ENCODE data around the gene DAAM1. TPM values are rescaled to one million over a fixed set of nuclear protein-coding genes. Genes with fewer than 3 reads are reported as not detected.

The DAAM1 gene
- total and polyA plus RNA-seq, 2 donors (not counting 1 experiment from before 2014, with no cell fraction given): 11.2 to 34.3 TPM

DNA sequence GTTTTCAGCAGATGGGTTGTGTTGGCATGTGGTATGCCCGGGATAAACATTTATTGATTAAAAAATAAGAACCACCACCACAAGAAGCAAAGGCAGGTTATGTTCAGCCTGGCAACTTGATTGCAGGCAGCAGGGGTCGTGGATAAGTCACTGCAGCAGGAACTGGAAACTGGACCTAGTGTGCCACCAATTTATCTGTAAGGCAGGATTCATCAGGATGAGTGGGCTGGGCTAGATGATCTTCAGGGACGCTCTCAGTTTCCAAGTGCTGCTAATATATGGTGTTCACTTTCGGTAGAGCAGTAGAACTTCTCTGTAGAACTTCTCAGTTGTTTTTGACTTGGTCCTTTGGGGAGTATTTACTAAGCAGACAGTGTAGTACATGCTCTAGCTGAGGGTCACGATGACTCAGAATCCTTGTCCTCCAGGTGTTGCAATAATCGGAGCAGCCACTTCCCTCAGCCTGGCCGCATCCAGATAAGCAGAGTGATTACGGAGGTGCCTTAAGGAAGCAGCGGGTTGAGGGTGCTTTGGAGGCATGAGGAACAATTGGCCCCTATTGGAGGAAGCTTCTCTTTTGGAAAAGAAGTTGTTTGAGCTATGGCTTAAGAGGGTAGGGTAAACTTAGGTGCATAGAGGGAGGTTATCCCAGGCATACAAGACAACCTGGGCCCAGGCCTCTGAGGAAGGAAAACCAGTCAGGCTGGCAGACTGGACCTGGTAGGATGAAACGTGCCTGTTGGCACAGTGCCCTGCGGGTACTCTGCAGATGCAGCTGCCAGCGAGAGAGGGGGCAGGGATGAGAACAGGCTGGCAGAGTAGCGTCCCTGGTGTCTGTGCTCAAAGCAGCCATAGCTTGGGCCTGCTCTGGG lies 172.7 kb downstream of the DAAM1 start:
- intact Hi-C loops (cut with micrococcal nuclease): no loop called here
- no peak overlapping the region for H3K27ac ChIP-seq (ENCODE audit: low read length in 2 of 2)
- H3K27me3 ChIP-seq (replicated peaks in 1 of 4; ENCODE audit: control extremely low read depth in 1 of 4, control insufficient read depth in 3 of 4, insufficient read depth in 4 of 4, low read length in 3 of 4): no peaks in the 10 kb centered on the region
- Mint-ChIP-seq H3K27ac (peak overlapping the region; percentile 64), H3K4me3 (peak overlapping the region; percentile 67), H3K4me1 (peaks cover 56% of the 10 kb centered on the region), H3K27me3 (no peaks in the 10 kb centered on the region), H3K9me3 (ENCODE audit: insufficient read depth) (no peaks in the 10 kb centered on the region)
- H3K79me2 ChIP-seq (ENCODE audit: control insufficient read depth, insufficient read depth, low read length): no peaks in the 10 kb centered on the region
- peaks cover 0 to 11% of the 10 kb centered on the region in 2 experiments for H3K36me3 ChIP-seq (replicated peaks in 1 of 2; ENCODE audit: control extremely low read depth in 1 of 2, control insufficient read depth in 1 of 2, extremely low read depth in 1 of 2, insufficient read depth in 2 of 2, low read length in 1 of 2)
- no peak for TF ChIP-seq EZH2 (IDR thresholded peaks at IDR 0.05; ENCODE audit: borderline replicate concordance, insufficient read depth, low read depth, low read length, poor library complexity, severe bottlenecking)
- no peak for TF ChIP-seq CTCF (IDR thresholded peaks at IDR 0.05)
- H3K4me3 ChIP-seq (ENCODE audit: control extremely low read depth in 1 of 5, extremely low read depth in 1 of 5, insufficient read depth in 1 of 5, low read depth in 2 of 5, low read length in 4 of 5): peak overlapping the region in 1 of 5 experiments; percentile 9
- H3K4me2 ChIP-seq (replicated peaks; ENCODE audit: low read depth, low read length, poor library complexity, severe bottlenecking): peak overlapping the region; percentile 45
- no peaks in the 10 kb centered on the region for H3K9me3 ChIP-seq (ENCODE audit: control extremely low read depth in 1 of 3, control insufficient read depth in 2 of 3, insufficient read depth in 1 of 3, low read length in 2 of 3)
- DNase-seq (peak; percentile 13), ATAC-seq (ENCODE audit: low read depth) (no peak)
- no peaks in the 10 kb centered on the region for H4K20me1 ChIP-seq (ENCODE audit: control insufficient read depth, insufficient read depth, low read length, poor library complexity, severe bottlenecking)
- POLR2A ChIA-PET: no interaction called here
- no peak overlapping the region for H2AFZ ChIP-seq (ENCODE audit: insufficient read depth, low read depth, low read length, poor library complexity, severe bottlenecking)
- WGBS (ENCODE audit: insufficient coverage): 62% methylated on average over 12 of the region's 13 CpGs
- H3K9ac ChIP-seq (ENCODE audit: low read length): no peak overlapping the region
- peaks cover 43 to 46% of the 10 kb centered on the region in 2 donors for H3K4me1 ChIP-seq (ENCODE audit: control insufficient read depth in 2 of 2, insufficient read depth in 2 of 2, low read length in 2 of 2)
- CTCF ChIA-PET: interaction anchor here (1.0 kb wide), 1 partner anchor 83 kb away, joined by 3 read pairs; no protein-coding TSS in a partner anchor

- DNase-seq: no peak
- POLR2A ChIA-PET: no interaction called here
- Histone ChIP-seq H3K4me2 (replicated peaks; ENCODE audit: low read depth, low read length, poor library complexity, severe bottlenecking) (no peak overlapping the region), H4K20me1 (ENCODE audit: control insufficient read depth, insufficient read depth, low read length, poor library complexity, severe bottlenecking) (no peaks in the 10 kb centered on the region), H3K27me3 (replicated peaks in 1 of 4; ENCODE audit: control extremely low read depth in 1 of 4, control insufficient read depth in 3 of 4, insufficient read depth in 4 of 4, low read length in 3 of 4) (no peaks in the 10 kb centered on the region), H3K4me3 (ENCODE audit: control extremely low read depth in 1 of 5, extremely low read depth in 1 of 5, insufficient read depth in 1 of 5, low read depth in 2 of 5, low read length in 4 of 5) (no peak overlapping the region), H3K27ac (ENCODE audit: low read length in 2 of 2) (no peak overlapping the region), H2AFZ (ENCODE audit: insufficient read depth, low read depth, low read length, poor library complexity, severe bottlenecking) (no peak overlapping the region), H3K9me3 (ENCODE audit: control extremely low read depth in 1 of 3, control insufficient read depth in 2 of 3, insufficient read depth in 1 of 3, low read length in 2 of 3) (no peaks in the 10 kb centered on the region), H3K36me3 (replicated peaks in 1 of 2; ENCODE audit: control extremely low read depth in 1 of 2, control insufficient read depth in 1 of 2, extremely low read depth in 1 of 2, insufficient read depth in 2 of 2, low read length in 1 of 2) (peaks cover 3 to 11% of the 10 kb centered on the region in 2 experiments), H3K4me1 (ENCODE audit: control insufficient read depth in 2 of 2, insufficient read depth in 2 of 2, low read length in 2 of 2) (peaks cover 30 to 33% of the 10 kb centered on the region in 2 donors), H3K9ac (ENCODE audit: low read length) (no peak overlapping the region), H3K79me2 (ENCODE audit: control insufficient read depth, insufficient read depth, low read length) (no peaks in the 10 kb centered on the region)
- Mint-ChIP-seq H3K4me3 (no peak overlapping the region), H3K27ac (no peak overlapping the region), H3K4me1 (peaks cover 42% of the 10 kb centered on the region), H3K9me3 (ENCODE audit: insufficient read depth) (no peaks in the 10 kb centered on the region), H3K27me3 (no peaks in the 10 kb centered on the region)
- WGBS (ENCODE audit: insufficient coverage): no CpG with 5 or more reads among the region's 2 CpGs
- TF ChIP-seq EZH2 (IDR thresholded peaks at IDR 0.05; ENCODE audit: borderline replicate concordance, insufficient read depth, low read depth, low read length, poor library complexity, severe bottlenecking) (no peak), CTCF (IDR thresholded peaks at IDR 0.05) (no peak)
- no peak for ATAC-seq (ENCODE audit: low read depth)
- intact Hi-C loops (cut with micrococcal nuclease): no loop called here
- CTCF ChIA-PET: interaction anchor here (0.5 kb wide), 1 partner anchor 234 kb away, joined by 4 read pairs; no protein-coding TSS in a partner anchor
Observed at GRCh38 chr14:59362513-59362912, 174.0 kb downstream of the DAAM1 start.
